ENCODE data around the gene ANGPTL2.

DNA sequence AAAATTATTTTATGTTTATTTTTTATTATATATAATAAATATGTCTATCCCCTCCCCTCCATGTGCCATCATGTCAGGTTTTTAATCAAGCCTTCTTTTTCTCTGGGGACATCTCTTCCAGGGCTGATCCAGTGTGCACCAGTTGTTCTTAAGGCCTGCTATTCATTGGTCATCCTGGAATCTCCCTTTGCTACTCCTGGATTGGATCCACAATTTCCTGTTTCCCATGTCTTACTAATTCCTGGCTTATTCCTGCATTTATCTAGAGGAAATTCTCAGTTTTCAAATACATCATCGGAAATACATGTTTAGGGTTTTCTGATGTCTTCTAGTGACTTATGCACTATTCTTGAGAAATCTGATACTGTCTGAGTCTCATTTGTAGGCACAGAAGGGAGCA, 56.8 kb downstream of the ANGPTL2 start:
- TF ChIP-seq, protein P1, sequence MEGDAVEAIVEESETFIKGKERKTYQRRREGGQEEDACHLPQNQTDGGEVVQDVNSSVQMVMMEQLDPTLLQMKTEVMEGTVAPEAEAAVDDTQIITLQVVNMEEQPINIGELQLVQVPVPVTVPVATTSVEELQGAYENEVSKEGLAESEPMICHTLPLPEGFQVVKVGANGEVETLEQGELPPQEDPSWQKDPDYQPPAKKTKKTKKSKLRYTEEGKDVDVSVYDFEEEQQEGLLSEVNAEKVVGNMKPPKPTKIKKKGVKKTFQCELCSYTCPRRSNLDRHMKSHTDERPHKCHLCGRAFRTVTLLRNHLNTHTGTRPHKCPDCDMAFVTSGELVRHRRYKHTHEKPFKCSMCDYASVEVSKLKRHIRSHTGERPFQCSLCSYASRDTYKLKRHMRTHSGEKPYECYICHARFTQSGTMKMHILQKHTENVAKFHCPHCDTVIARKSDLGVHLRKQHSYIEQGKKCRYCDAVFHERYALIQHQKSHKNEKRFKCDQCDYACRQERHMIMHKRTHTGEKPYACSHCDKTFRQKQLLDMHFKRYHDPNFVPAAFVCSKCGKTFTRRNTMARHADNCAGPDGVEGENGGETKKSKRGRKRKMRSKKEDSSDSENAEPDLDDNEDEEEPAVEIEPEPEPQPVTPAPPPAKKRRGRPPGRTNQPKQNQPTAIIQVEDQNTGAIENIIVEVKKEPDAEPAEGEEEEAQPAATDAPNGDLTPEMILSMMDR (IDR thresholded peaks at IDR 0.05; ENCODE audit: low read depth, low read length), result no peak
- TF ChIP-seq EZH2phosphoT487 (IDR thresholded peaks at IDR 0.05; ENCODE audit: low read depth), result no peak
